Osteoblast (primary cell): ENCODE data around the gene BCL3. TPM values are rescaled to one million over a fixed set of nuclear protein-coding genes. Genes with fewer than 3 reads are reported as not detected.
"Not testable (repeated sequence)": the region's sequence is repeated elsewhere in the genome, so short reads cannot be mapped to it uniquely, and the experiment has no call there.

Experiments used
- DNase-seq: peaks from one replicate; pipeline ENCODE4 v3.0.0; 2011; ENCODE audit warnings: low spot score, mixed read lengths; ENCODE audit not compliant: insufficient read length; ENCODE audit errors: missing footprints
- H2AFZ ChIP-seq: 2 replicates; pipeline ENCODE4 v1.6.0; 2011; ENCODE audit warnings: mild to moderate bottlenecking, low read length
- H3K27ac ChIP-seq: 2 replicates; pipeline ENCODE4 v1.5.1; 2011; ENCODE audit warnings: mild to moderate bottlenecking, low read depth, low read length, moderate library complexity
- H3K27me3 ChIP-seq: 2 replicates; pipeline ENCODE4 v1.6.0; 2012; ENCODE audit warnings: mild to moderate bottlenecking, control low read depth, inconsistent platforms, low read length, moderate library complexity; ENCODE audit not compliant: insufficient read depth
- H3K36me3 ChIP-seq: 2 replicates; pipeline ENCODE4 v1.5.1; 2011; ENCODE audit warnings: mild to moderate bottlenecking, low read length, control low read depth, moderate library complexity; ENCODE audit not compliant: insufficient read depth
- H3K4me1 ChIP-seq: 2 replicates; pipeline ENCODE4 v1.5.1; 2011; ENCODE audit warnings: mild to moderate bottlenecking, low read length, control low read depth, moderate library complexity; ENCODE audit not compliant: insufficient read depth
- H3K4me2 ChIP-seq: 2 replicates; pipeline ENCODE4 v1.6.0; 2011; ENCODE audit warnings: mild to moderate bottlenecking, low read length; ENCODE audit not compliant: insufficient read depth
- H3K4me3 ChIP-seq: fragments of 200-600 bp; sonication (generic); 3 replicates; pipeline ENCODE4 v1.5.1; 2012; ENCODE audit warnings: mild to moderate bottlenecking, low read length, inconsistent platforms; ENCODE audit not compliant: insufficient read depth
- H3K79me2 ChIP-seq: 2 replicates; pipeline ENCODE4 v1.6.0; 2012; ENCODE audit warnings: mild to moderate bottlenecking, low read length, control low read depth, inconsistent platforms; ENCODE audit not compliant: insufficient read depth
- H3K9me3 ChIP-seq: 2 replicates; pipeline ENCODE4 v1.5.1; 2011; ENCODE audit warnings: low read depth, low read length, control low read depth
- H4K20me1 ChIP-seq: 2 replicates; pipeline ENCODE4 v1.6.0; 2012; ENCODE audit warnings: mild to moderate bottlenecking, low read length, control low read depth; ENCODE audit not compliant: insufficient read depth
- CTCF ChIP-seq: IDR thresholded peaks from 2 replicates; pipeline ENCODE4 v1.5.1; 2011; ENCODE audit warnings: mild to moderate bottlenecking, low read depth, low read length, moderate library complexity; ENCODE audit errors: extremely low read depth
- total RNA-seq: library from RNA; depleted of rRNA; stranded (reverse); fragments of >200 nt; gene quantifications from 2 replicates; pipeline ENCODE4 v1.2.3, GENCODE V29; 2012

The BCL3 gene
- total RNA-seq, 1 donor, result 7.2 TPM

DNA sequence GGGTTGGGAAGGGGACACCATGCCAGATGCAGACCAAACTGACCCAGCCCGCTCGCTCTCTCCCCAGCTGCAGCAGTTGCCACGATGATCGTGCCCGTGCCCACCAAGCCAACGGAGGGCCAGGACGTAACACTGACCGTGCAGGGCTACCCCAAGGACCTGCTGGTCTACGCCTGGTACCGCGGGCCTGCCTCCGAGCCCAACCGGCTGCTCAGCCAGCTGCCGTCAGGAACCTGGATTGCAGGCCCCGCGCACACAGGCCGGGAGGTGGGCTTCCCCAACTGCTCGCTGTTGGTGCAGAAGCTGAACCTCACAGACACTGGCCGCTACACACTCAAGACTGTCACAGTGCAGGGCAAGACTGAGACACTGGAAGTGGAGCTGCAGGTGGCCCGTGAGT, 40.7 kb upstream of the BCL3 start:
- Histone ChIP-seq H3K36me3 (no peaks in the 10 kb centered on the region), H2AFZ (no peak overlapping the region), H3K4me3 (no peak overlapping the region), H3K27me3 (no peaks in the 10 kb centered on the region), H3K9me3 (no peaks in the 10 kb centered on the region), H3K79me2 (no peaks in the 10 kb centered on the region), H3K4me2 (no peak overlapping the region), H3K27ac (no peak overlapping the region), H3K4me1 (no peaks in the 10 kb centered on the region), H4K20me1 (no peaks in the 10 kb centered on the region)
- TF ChIP-seq CTCF, result no peak
- no peak for DNase-seq

GRCh38 chr19:44708940-44709339, 39.6 kb upstream of the BCL3 start:
- no peaks in the 10 kb centered on the region for H4K20me1 ChIP-seq
- H3K4me3 ChIP-seq, result no peak overlapping the region
- no peaks in the 10 kb centered on the region for H3K9me3 ChIP-seq
- no peak overlapping the region for H3K27ac ChIP-seq
- no peak overlapping the region for H2AFZ ChIP-seq
- TF ChIP-seq CTCF, result no peak
- H3K27me3 ChIP-seq, result no peaks in the 10 kb centered on the region
- H3K36me3 ChIP-seq, result no peaks in the 10 kb centered on the region
- no peaks in the 10 kb centered on the region for H3K4me1 ChIP-seq
- no peaks in the 10 kb centered on the region for H3K79me2 ChIP-seq
- no peak for DNase-seq
- H3K4me2 ChIP-seq, result no peak overlapping the region

DNA sequence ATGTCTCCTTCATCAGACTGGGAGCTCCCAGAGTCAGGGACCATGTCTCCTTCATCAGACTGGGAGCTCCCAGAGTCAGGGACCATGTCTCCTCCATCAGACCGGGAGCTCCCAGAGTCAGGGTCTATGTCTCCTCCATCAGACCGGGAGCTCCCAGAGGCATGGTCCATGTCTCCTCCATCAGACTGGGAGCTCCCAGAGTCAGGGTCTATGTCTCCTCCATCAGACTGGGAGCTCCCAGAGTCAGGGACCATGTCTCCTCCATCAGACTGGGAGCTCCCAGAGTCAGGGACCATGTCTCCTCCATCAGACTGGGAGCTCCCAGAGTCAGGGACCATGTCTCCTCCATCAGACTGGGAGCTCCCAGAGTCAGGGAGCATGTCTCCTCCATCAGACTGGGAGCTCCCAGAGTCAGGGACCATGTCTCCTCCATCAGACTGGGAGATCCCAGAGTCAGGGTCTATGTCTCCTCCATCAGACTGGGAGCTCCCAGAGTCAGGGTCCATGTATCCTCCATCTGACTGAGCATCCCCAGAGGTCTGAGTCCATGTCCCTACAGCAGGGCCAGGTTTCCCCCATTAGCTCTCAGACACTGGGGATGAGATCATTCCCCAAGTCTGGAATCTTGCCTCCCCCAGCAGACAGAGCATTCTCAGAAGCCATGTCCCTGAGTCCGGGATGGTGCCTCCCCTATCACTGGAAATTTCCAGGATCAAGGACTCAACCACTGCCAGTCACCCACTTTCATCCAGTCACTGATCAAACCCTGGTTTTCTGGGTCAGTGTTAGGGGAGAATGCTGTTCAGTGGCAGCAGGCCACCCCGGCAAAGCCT, 38.9 kb upstream of the BCL3 start:
- not testable (repeated sequence) for H4K20me1 ChIP-seq, H3K36me3 ChIP-seq, H2AFZ ChIP-seq, H3K4me1 ChIP-seq, H3K27me3 ChIP-seq, H3K4me2 ChIP-seq, H3K27ac ChIP-seq, H3K9me3 ChIP-seq, H3K4me3 ChIP-seq, H3K79me2 ChIP-seq
- peak; percentile 80 for DNase-seq

GRCh38 chr19:44710483-44710882, 38.0 kb upstream of the BCL3 start:
- Histone ChIP-seq H2AFZ (no peak overlapping the region), H3K9me3 (peaks cover 3% of the 10 kb centered on the region), H3K4me1 (no peaks in the 10 kb centered on the region), H3K27me3 (no peaks in the 10 kb centered on the region), H3K79me2 (no peaks in the 10 kb centered on the region), H3K4me3 (no peak overlapping the region), H4K20me1 (no peaks in the 10 kb centered on the region), H3K36me3 (no peaks in the 10 kb centered on the region), H3K27ac (no peak overlapping the region), H3K4me2 (no peak overlapping the region)
- no peak for DNase-seq
- TF ChIP-seq CTCF, result no peak
